A549 (cell line): ENCODE measurements around the gene RORB. TPM values are rescaled to one million over a fixed set of nuclear protein-coding genes. Genes with fewer than 3 reads are reported as not detected.

Source experiments
- ATAC-seq, 2 experiments: fragments of 200-7000 bp in 1 of 2; fragments of >200 bp in 1 of 2; cut with Nextera tagmentation in 1 of 2; cut with Tn5 transposase in 1 of 2; 3 replicates each; pipeline versions ENCODE4 v1.8.0 to v1.9.1; 2018 to 2020; ENCODE audit warnings: mild to moderate bottlenecking in 1 of 2, moderate library complexity in 1 of 2
- CTCF ChIA-PET: fragments of 300-600 bp; sonication (Branson Sonifier 250); formaldehyde crosslinking; extraction: SDS; loops from one replicate; lab custom pipeline; 2021; ENCODE audit warnings: antibody characterized with exemption, inconsistent platforms; lab: Yijun Ruan, JAX
- POLR2A ChIA-PET: fragments of 350-600 bp; formaldehyde crosslinking; extraction: SDS; loops from one replicate; lab custom pipeline; 2021; ENCODE audit warnings: antibody characterized with exemption, inconsistent platforms; lab: Yijun Ruan, JAX
- DNase-seq, 2 experiments: peaks; one replicate each; pipeline versions ENCODE4 v3.0.0 to v3.0.0-alpha.2; 2011 to 2016; ENCODE audit warnings: low read depth in 1 of 2, low spot score in 1 of 2
- FAIRE-seq: peaks from 2 replicates; lab custom pipeline; 2011; peaks lifted over from hg19 to GRCh38; lab: Jason Lieb, UNC
- H3K27ac ChIP-seq, 2 experiments: fragments of >200 bp; sonication (Bioruptor Twin); formaldehyde crosslinking; 3 replicates each; pipeline ENCODE4 v1.5.1; 2016 to 2017
- H3K4me1 ChIP-seq: fragments of >200 bp; sonication (Bioruptor Twin); formaldehyde crosslinking; 3 replicates; pipeline ENCODE4 v1.6.1; 2016
- H3K4me2 ChIP-seq: fragments of >200 bp; sonication (Bioruptor Twin); formaldehyde crosslinking; 3 replicates; pipeline ENCODE4 v1.6.1; 2016
- H3K4me3 ChIP-seq: fragments of >200 bp; sonication (Bioruptor Twin); formaldehyde crosslinking; 3 replicates; pipeline ENCODE4 v1.5.1; 2016
- H3K9me3 ChIP-seq: fragments of >200 bp; sonication (Bioruptor Twin); formaldehyde crosslinking; 3 replicates; pipeline ENCODE4 v1.6.1; 2016
- CBX2 ChIP-seq: fragments of 200-600 bp; sonication (generic); IDR thresholded peaks from 2 replicates; pipeline ENCODE4 v1.6.1; 2016; ENCODE audit warnings: low read depth, mild to moderate bottlenecking, borderline replicate concordance
- CEBPB ChIP-seq, 2 experiments: fragments of >200 bp in 1 of 2; sonication (Bioruptor Twin) in 1 of 2; formaldehyde crosslinking in 1 of 2; IDR thresholded peaks; 2 replicates each; pipeline ENCODE4 v1.6.1; 2012 to 2016
- CHD2 ChIP-seq: fragments of 150-350 bp; IDR thresholded peaks from 2 replicates; pipeline ENCODE4 v1.6.1; 2014; ENCODE audit warnings: low read length; ENCODE audit not compliant: partially characterized antibody
- FOSB ChIP-seq: fragments of 250-450 bp; sonication (Bioruptor Pico); IDR thresholded peaks from 2 replicates; pipeline ENCODE4 v1.5.0; 2020; ENCODE audit warnings: mild to moderate bottlenecking, moderate library complexity
- FOSL2 ChIP-seq, 2 experiments: fragments of 450-650 bp in 1 of 2; fragments of >200 bp in 1 of 2; sonication (Bioruptor Twin) in 1 of 2; formaldehyde crosslinking; IDR thresholded peaks; 2 replicates each; pipeline versions ENCODE4 v1.5.0 to v1.6.1; 2016 to 2020; ENCODE audit warnings: mild to moderate bottlenecking in 1 of 2, moderate library complexity in 1 of 2
- GATA3 ChIP-seq: IDR thresholded peaks from 2 replicates; pipeline ENCODE4 v1.6.1; 2012; ENCODE audit warnings: borderline replicate concordance
- HEYL ChIP-seq: fragments of 250-450 bp; sonication (Bioruptor Pico); IDR thresholded peaks from 2 replicates; pipeline ENCODE4 v1.8.0; 2021; ENCODE audit warnings: mild to moderate bottlenecking, moderate library complexity
- HOXA7 ChIP-seq: fragments of 250-450 bp; sonication (Bioruptor Pico); IDR thresholded peaks from 2 replicates; pipeline ENCODE4 v1.5.0; 2020; ENCODE audit warnings: mild to moderate bottlenecking, moderate library complexity
- HOXB13 ChIP-seq: fragments of 250-450 bp; sonication (Bioruptor Pico); IDR thresholded peaks from 2 replicates; pipeline ENCODE4 v1.5.0; 2020; ENCODE audit warnings: low read depth, mild to moderate bottlenecking, moderate library complexity
- MAFK ChIP-seq: fragments of 450-650 bp; IDR thresholded peaks from 2 replicates; pipeline ENCODE4 v1.6.1; 2014; ENCODE audit not compliant: partially characterized antibody
- MAZ ChIP-seq: fragments of 150-350 bp; IDR thresholded peaks from 2 replicates; pipeline ENCODE4 v1.6.1; 2014; ENCODE audit warnings: antibody characterized with exemption, low read depth, low read length, borderline replicate concordance
- PHF8 ChIP-seq: fragments of 200-600 bp; sonication (generic); IDR thresholded peaks from 2 replicates; pipeline ENCODE4 v1.6.1; 2016; ENCODE audit warnings: low read depth, mild to moderate bottlenecking, antibody characterized with exemption, moderate library complexity, borderline replicate concordance
- POLR2AphosphoS2 ChIP-seq: conservative IDR thresholded peaks from 2 replicates; pipeline ENCODE4 v1.6.1; 2012; ENCODE audit warnings: low read length, improper control_type of control experiment, inconsistent platforms
- RAD21 ChIP-seq, 2 experiments: fragments of >200 bp in 1 of 2; sonication (Bioruptor Twin) in 1 of 2; formaldehyde crosslinking in 1 of 2; IDR thresholded peaks in 1 of 2; conservative IDR thresholded peaks in 1 of 2; 2 replicates in 1 of 2; 3 replicates in 1 of 2; pipeline ENCODE4 v1.6.1; 2012 to 2018; ENCODE audit warnings: inconsistent platforms in 1 of 2
- RARB ChIP-seq: fragments of 250-450 bp; sonication (Bioruptor Pico); IDR thresholded peaks from 2 replicates; pipeline ENCODE4 v1.8.0; 2021; ENCODE audit warnings: mild to moderate bottlenecking, moderate library complexity
- RCOR1 ChIP-seq: fragments of 150-350 bp; IDR thresholded peaks from 2 replicates; pipeline ENCODE4 v1.6.1; 2014; ENCODE audit warnings: antibody characterized with exemption, low read length, low read depth
- RNF2 ChIP-seq: fragments of 200-600 bp; sonication (generic); IDR thresholded peaks from 2 replicates; pipeline ENCODE4 v1.6.1; 2016; ENCODE audit warnings: low read depth, mild to moderate bottlenecking, antibody characterized with exemption, moderate library complexity, borderline replicate concordance
- SREBF2 ChIP-seq: fragments of 450-650 bp; IDR thresholded peaks from 2 replicates; pipeline ENCODE4 v1.6.1; 2014; ENCODE audit warnings: mild to moderate bottlenecking, moderate library complexity
- TFCP2L1 ChIP-seq: fragments of 250-450 bp; sonication (Bioruptor Pico); IDR thresholded peaks from 2 replicates; pipeline ENCODE4 v1.5.0; 2021; ENCODE audit warnings: mild to moderate bottlenecking
- ZC3H11A ChIP-seq: fragments of 450-650 bp; IDR thresholded peaks from 2 replicates; pipeline ENCODE4 v1.6.1; 2014; ENCODE audit warnings: antibody characterized with exemption, mild to moderate bottlenecking
- ZFP36 ChIP-seq: fragments of 450-650 bp; IDR thresholded peaks from 2 replicates; pipeline ENCODE4 v1.6.1; 2014; ENCODE audit warnings: borderline replicate concordance; ENCODE audit not compliant: partially characterized antibody
- ZNF302 ChIP-seq: fragments of 250-450 bp; sonication (Bioruptor Pico); IDR thresholded peaks from 2 replicates; pipeline ENCODE4 v1.9.0; 2021; ENCODE audit warnings: inconsistent platforms, mild to moderate bottlenecking, moderate library complexity
- WGBS: methylation state at CpG from one replicate; pipeline ENCODE4 v1.1.6; 2017; ENCODE audit errors: missing lambda C conversion rate; 5-methylcytosine and 5-hydroxymethylcytosine counted together
- polyA plus RNA-seq, 4 experiments: library from polyadenylated mRNA; depleted of rRNA in 3 of 4; stranded (reverse); fragments of >200 nt; fragmentation: RNase III in 1 of 4; extraction: RNeasy Plus Mini Kit Qiagen cat#74134 plus additional on column Dnase treatment in 1 of 4; gene quantifications; 2 replicates in 3 of 4; 3 replicates in 1 of 4; pipeline ENCODE4 v1.2.3, GENCODE V29; 2011 to 2017
- TF ChIP-seq, protein P1 (sequence below): fragments of 250-450 bp; sonication (Bioruptor Pico); IDR thresholded peaks from 2 replicates; pipeline ENCODE4 v1.5.0; 2020; ENCODE audit warnings: low read depth, mild to moderate bottlenecking, moderate library complexity
- TF ChIP-seq, protein P2 (sequence below): fragments of >200 bp; sonication (Bioruptor Twin); formaldehyde crosslinking; IDR thresholded peaks from 3 replicates; pipeline ENCODE4 v1.5.1; 2016
- TF ChIP-seq, protein P3 (sequence below): fragments of 450-650 bp; IDR thresholded peaks from 2 replicates; pipeline ENCODE4 v1.6.1; 2014; ENCODE audit warnings: antibody characterized with exemption

Gene RORB
- polyA plus RNA-seq, 2 of the 4 experiments (the other 2 are of a cell fraction), result not detected

DNA sequence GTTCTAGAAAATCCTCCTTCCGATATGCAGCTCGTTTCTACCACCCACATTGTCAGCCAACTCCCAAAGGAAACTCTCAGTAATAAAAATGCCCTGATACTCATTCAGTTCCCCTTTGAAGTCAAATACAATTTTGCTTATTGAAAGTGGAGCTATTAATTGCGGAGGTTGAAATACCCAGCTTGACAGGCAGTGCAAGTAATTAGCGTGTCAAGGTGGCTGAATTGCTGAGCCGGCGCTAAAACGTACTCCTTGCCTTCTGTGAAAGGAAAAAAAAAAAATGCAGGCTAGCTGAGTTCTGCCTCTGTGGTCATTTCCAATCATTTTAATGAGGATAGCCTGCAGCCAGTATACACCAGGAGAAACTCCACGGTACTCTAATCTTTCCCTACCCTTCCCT lies 165.5 kb downstream of the RORB start:
- Histone ChIP-seq H3K4me2 (no peak overlapping the region), H3K4me1 (no peaks in the 10 kb centered on the region), H3K9me3 (no peaks in the 10 kb centered on the region; the same call in 2 of the 3 replicates), H3K4me3 (no peak overlapping the region), H3K27ac (no peak overlapping the region)
- CTCF ChIA-PET, result interaction anchor here (1.1 to 1.6 kb wide), 2 partner anchors 14 to 19 kb away, joined by 3 read pairs; no protein-coding TSS in a partner anchor
- DNase-seq (no peak), FAIRE-seq (no peak), ATAC-seq (no peak)
- TF ChIP-seq MAZ (no peak), MAFK (peak; percentile 32), RNF2 (no peak), RCOR1 (no peak), POLR2AphosphoS2 (no peak)
- TF ChIP-seq, protein P1, sequence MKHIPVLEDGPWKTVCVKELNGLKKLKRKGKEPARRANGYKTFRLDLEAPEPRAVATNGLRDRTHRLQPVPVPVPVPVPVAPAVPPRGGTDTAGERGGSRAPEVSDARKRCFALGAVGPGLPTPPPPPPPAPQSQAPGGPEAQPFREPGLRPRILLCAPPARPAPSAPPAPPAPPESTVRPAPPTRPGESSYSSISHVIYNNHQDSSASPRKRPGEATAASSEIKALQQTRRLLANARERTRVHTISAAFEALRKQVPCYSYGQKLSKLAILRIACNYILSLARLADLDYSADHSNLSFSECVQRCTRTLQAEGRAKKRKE (CRISPR knock-in tag), result no peak
- TF ChIP-seq, protein P2, sequence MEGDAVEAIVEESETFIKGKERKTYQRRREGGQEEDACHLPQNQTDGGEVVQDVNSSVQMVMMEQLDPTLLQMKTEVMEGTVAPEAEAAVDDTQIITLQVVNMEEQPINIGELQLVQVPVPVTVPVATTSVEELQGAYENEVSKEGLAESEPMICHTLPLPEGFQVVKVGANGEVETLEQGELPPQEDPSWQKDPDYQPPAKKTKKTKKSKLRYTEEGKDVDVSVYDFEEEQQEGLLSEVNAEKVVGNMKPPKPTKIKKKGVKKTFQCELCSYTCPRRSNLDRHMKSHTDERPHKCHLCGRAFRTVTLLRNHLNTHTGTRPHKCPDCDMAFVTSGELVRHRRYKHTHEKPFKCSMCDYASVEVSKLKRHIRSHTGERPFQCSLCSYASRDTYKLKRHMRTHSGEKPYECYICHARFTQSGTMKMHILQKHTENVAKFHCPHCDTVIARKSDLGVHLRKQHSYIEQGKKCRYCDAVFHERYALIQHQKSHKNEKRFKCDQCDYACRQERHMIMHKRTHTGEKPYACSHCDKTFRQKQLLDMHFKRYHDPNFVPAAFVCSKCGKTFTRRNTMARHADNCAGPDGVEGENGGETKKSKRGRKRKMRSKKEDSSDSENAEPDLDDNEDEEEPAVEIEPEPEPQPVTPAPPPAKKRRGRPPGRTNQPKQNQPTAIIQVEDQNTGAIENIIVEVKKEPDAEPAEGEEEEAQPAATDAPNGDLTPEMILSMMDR, result no peak
- POLR2A ChIA-PET, result no interaction called here
- WGBS, result 56% methylated on average over 8 of the region's 8 CpGs

DNA sequence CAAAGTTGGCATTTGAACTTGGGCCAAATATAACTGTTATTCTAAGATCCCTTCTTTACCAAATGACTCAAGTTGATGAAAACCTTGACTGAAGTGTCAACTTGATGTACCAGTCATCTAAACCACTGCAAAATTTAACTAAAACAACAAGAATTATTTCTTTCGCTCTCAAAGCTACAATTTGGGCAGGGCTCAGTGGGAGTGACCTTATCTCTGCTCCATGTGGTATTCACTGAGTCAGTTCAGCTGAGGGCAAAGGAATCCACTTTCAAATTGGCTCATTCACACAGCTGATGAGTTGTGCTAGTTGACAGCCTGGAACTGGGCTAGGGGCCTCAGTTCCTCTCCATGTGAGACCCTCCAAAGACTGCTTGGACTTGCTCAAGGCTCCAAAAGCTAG lies 166.3 kb downstream of the RORB start:
- WGBS, result 37% methylated on average over 1 of the region's 1 CpG
- TF ChIP-seq SREBF2 (no peak), CBX2 (no peak), POLR2AphosphoS2 (no peak), HEYL (CRISPR knock-in tag) (no peak), PHF8 (no peak), ZFP36 (no peak), TFCP2L1 (CRISPR knock-in tag) (no peak), RARB (CRISPR knock-in tag) (no peak), FOSL2 (IDR thresholded peaks at IDR 0.05) (no peak), FOSL2 (CRISPR knock-in tag; IDR thresholded peaks at IDR 0.05) (no peak), RAD21 (conservative IDR thresholded peaks at IDR 0.05 in 1 of 2, IDR thresholded peaks at IDR 0.05 in 1 of 2) (no peak), CHD2 (no peak), ZNF302 (CRISPR knock-in tag) (no peak), FOSB (no peak), CEBPB (IDR thresholded peaks at IDR 0.05) (no peak), HOXA7 (no peak), HOXB13 (CRISPR knock-in tag) (no peak), GATA3 (no peak), ZC3H11A (no peak)
- TF ChIP-seq, protein P3, sequence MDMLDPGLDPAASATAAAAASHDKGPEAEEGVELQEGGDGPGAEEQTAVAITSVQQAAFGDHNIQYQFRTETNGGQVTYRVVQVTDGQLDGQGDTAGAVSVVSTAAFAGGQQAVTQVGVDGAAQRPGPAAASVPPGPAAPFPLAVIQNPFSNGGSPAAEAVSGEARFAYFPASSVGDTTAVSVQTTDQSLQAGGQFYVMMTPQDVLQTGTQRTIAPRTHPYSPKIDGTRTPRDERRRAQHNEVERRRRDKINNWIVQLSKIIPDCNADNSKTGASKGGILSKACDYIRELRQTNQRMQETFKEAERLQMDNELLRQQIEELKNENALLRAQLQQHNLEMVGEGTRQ, result no peak
- Histone ChIP-seq H3K4me2 (no peak overlapping the region), H3K4me1 (no peaks in the 10 kb centered on the region), H3K4me3 (no peak overlapping the region), H3K9me3 (no peaks in the 10 kb centered on the region; the same call in 2 of the 3 replicates), H3K27ac (no peak overlapping the region)
- no peak for FAIRE-seq
- POLR2A ChIA-PET, result no interaction called here
- no peak; a peak in 1 of 6 replicates for ATAC-seq
- no peak for DNase-seq
- CTCF ChIA-PET, result interaction anchor here (0.8 to 1.6 kb wide), 3 partner anchors 15 to 20 kb away, joined by 3 read pairs; no protein-coding TSS in a partner anchor
